CD14-positive monocyte (primary cell): Measurements from ENCODE around the gene ZDHHC19. TPM values are rescaled to one million over a fixed set of nuclear protein-coding genes. Genes with fewer than 3 reads are reported as not detected.
A peak's percentile ranks its signal among the peaks of the same experiment; 100 is the strongest.

Source experiments
- DNase-seq, 3 donors: peaks; one replicate each; pipeline ENCODE4 v3.0.0-alpha.2; 2011 to 2022
- H2AFZ ChIP-seq: 2 replicates; pipeline ENCODE4 v1.6.0; 2012; ENCODE audit warnings: mild to moderate bottlenecking, low read depth, low read length, inconsistent platforms; ENCODE audit not compliant: insufficient read depth, poor library complexity, severe bottlenecking
- H3K27ac ChIP-seq, 2 donors: 1 replicate in 1 of 2; 2 replicates in 1 of 2; pipeline ENCODE4 v1.5.1; 2012 to 2013; ENCODE audit warnings: low read length in 2 of 2, control low read depth in 1 of 2, inconsistent platforms in 1 of 2, low read depth in 1 of 2, mild to moderate bottlenecking in 1 of 2
- H3K27me3 ChIP-seq, 2 donors: one replicate each; pipeline versions ENCODE4 v1.6.0 to v1.6.1; 2011 to 2013; ENCODE audit warnings: low read length in 2 of 2; ENCODE audit not compliant: control insufficient read depth in 2 of 2, insufficient read depth in 2 of 2
- H3K36me3 ChIP-seq, 2 donors: replicated peaks in 1 of 2; 1 replicate in 1 of 2; 2 replicates in 1 of 2; pipeline versions ENCODE4 v1.5.1 to v1.6.1; 2012 to 2013; ENCODE audit warnings: low read length in 2 of 2, control low read depth in 1 of 2, inconsistent platforms in 1 of 2, mild to moderate bottlenecking in 1 of 2; ENCODE audit not compliant: insufficient read depth in 2 of 2, control insufficient read depth in 1 of 2
- H3K4me1 ChIP-seq, 2 donors: 1 replicate in 1 of 2; 2 replicates in 1 of 2; pipeline versions ENCODE4 v1.5.1 to v1.6.1; 2012 to 2013; ENCODE audit warnings: low read length in 2 of 2, control low read depth in 1 of 2, inconsistent platforms in 1 of 2, mild to moderate bottlenecking in 1 of 2, moderate library complexity in 1 of 2; ENCODE audit not compliant: insufficient read depth in 2 of 2, control insufficient read depth in 1 of 2
- H3K4me2 ChIP-seq: replicated peaks from 2 replicates; pipeline ENCODE3; 2012; ENCODE audit warnings: low read length, moderate library complexity, mild to moderate bottlenecking; ENCODE audit not compliant: poor library complexity, severe bottlenecking; ENCODE audit errors: extremely low read depth
- H3K4me3 ChIP-seq, 3 experiments: fragments of 200-600 bp in 1 of 3; sonication (generic) in 1 of 3; replicated peaks in 1 of 3; 1 replicate in 2 of 3; 2 replicates in 1 of 3; pipeline ENCODE4 v1.5.1; 2011 to 2013; ENCODE audit warnings: low read length in 3 of 3, mild to moderate bottlenecking in 3 of 3, control low read depth in 2 of 3, low read depth in 2 of 3, inconsistent platforms in 1 of 3, moderate library complexity in 1 of 3
- H3K79me2 ChIP-seq: 2 replicates; pipeline ENCODE4 v1.6.0; 2012; ENCODE audit warnings: mild to moderate bottlenecking, control low read depth, inconsistent platforms, low read length, moderate library complexity; ENCODE audit not compliant: insufficient read depth
- H3K9ac ChIP-seq: 2 replicates; pipeline ENCODE4 v1.6.0; 2017; ENCODE audit warnings: low read length, mild to moderate bottlenecking; ENCODE audit not compliant: insufficient read depth, poor library complexity, severe bottlenecking
- H3K9me3 ChIP-seq, 2 donors: replicated peaks in 1 of 2; 1 replicate in 1 of 2; 2 replicates in 1 of 2; pipeline versions ENCODE4 v1.5.1 to v1.6.1; 2012 to 2013; ENCODE audit warnings: low read length in 2 of 2, control low read depth in 1 of 2; ENCODE audit not compliant: control insufficient read depth in 1 of 2, insufficient read depth in 1 of 2
- H4K20me1 ChIP-seq: 2 replicates; pipeline ENCODE4 v1.6.0; 2012; ENCODE audit warnings: mild to moderate bottlenecking, low read length, control low read depth, moderate library complexity; ENCODE audit not compliant: insufficient read depth
- H3K27ac Mint-ChIP-seq, 7 donors: one replicate each; pipeline ENCODE4 v1.8.0; 2020; ENCODE audit warnings: mild to moderate bottlenecking in 7 of 7, mixed read lengths in 7 of 7, moderate library complexity in 6 of 7, inconsistent platforms in 2 of 7
- H3K27me3 Mint-ChIP-seq, 3 donors: one replicate each; pipeline ENCODE4 v1.8.0; 2021 to 2022; ENCODE audit warnings: low read depth in 3 of 3, mild to moderate bottlenecking in 3 of 3, mixed read lengths in 3 of 3, moderate library complexity in 3 of 3, inconsistent platforms in 1 of 3
- H3K36me3 Mint-ChIP-seq, 2 donors: one replicate each; pipeline ENCODE4 v1.8.0; 2020; ENCODE audit warnings: mixed read lengths in 2 of 2, inconsistent platforms in 1 of 2, mild to moderate bottlenecking in 1 of 2
- H3K4me1 Mint-ChIP-seq: one replicate; pipeline ENCODE4 v1.8.0; 2020; ENCODE audit warnings: mild to moderate bottlenecking, mixed read lengths
- H3K4me3 Mint-ChIP-seq, 2 donors: one replicate each; pipeline ENCODE4 v1.8.0; 2020; ENCODE audit warnings: mild to moderate bottlenecking in 2 of 2, mixed read lengths in 2 of 2, moderate library complexity in 1 of 2
- H3K9me3 Mint-ChIP-seq, 7 donors: one replicate each; pipeline ENCODE4 v1.8.0; 2020 to 2022; ENCODE audit warnings: mixed read lengths in 7 of 7, mild to moderate bottlenecking in 6 of 7, moderate library complexity in 6 of 7, inconsistent platforms in 2 of 7
- WGBS: methylation state at CpG from one replicate; pipeline ENCODE4 v1.1.5; 2013; ENCODE audit warnings: missing lambda C conversion rate; ENCODE audit not compliant: insufficient coverage; 5-methylcytosine and 5-hydroxymethylcytosine counted together
- intact Hi-C, 2 donors: fragments of 100-400 bp; cut with micrococcal nuclease; formaldehyde crosslinking; loops; one replicate each; pipeline versions ENCODE4 v1.15.0 to v1.15.1; 2023
- polyA plus RNA-seq, 3 donors: library from polyadenylated mRNA; depleted of rRNA in 1 of 3; unstranded in 2 of 3; stranded (reverse) in 1 of 3; fragments of 300-500 nt in 2 of 3; fragments of >200 nt in 1 of 3; fragmentation: Illumina TruSeq in 2 of 3; gene quantifications; 1 replicate in 2 of 3; 2 replicates in 1 of 3; pipeline ENCODE4 v1.2.3, GENCODE V29; 2012 to 2021
- TF ChIP-seq, protein P1 (sequence below): fragments of 200-600 bp; IDR thresholded peaks from one replicate; pipeline ENCODE4 v1.8.0; 2022; ENCODE audit warnings: antibody characterized with exemption, mild to moderate bottlenecking

ZDHHC19 gene
- polyA plus RNA-seq, 3 donors, result not detected

GRCh38 chr3:196177967-196178366 lies 33.2 kb downstream of the ZDHHC19 start:
- no peaks in the 10 kb centered on the region for H4K20me1 ChIP-seq
- WGBS, result no CpG with 5 or more reads among the region's 4 CpGs
- no peaks in the 10 kb centered on the region for H3K36me3 Mint-ChIP-seq
- H3K27ac Mint-ChIP-seq, result peak overlapping the region in 1 of 7 donors; percentile 73
- no peak overlapping the region for H2AFZ ChIP-seq
- peaks cover 40% of the 10 kb centered on the region for H3K4me1 Mint-ChIP-seq
- no peaks in the 10 kb centered on the region for H3K36me3 ChIP-seq
- no peaks in the 10 kb centered on the region for H3K79me2 ChIP-seq
- no peak overlapping the region for H3K4me3 Mint-ChIP-seq
- H3K27me3 Mint-ChIP-seq, result peaks cover 0 to 5% (median 3%) of the 10 kb centered on the region in 3 donors
- H3K4me1 ChIP-seq, result peaks cover 26 to 28% of the 10 kb centered on the region in 2 donors
- no peaks in the 10 kb centered on the region for H3K9me3 Mint-ChIP-seq
- no peak overlapping the region for H3K27ac ChIP-seq
- H3K9ac ChIP-seq, result no peak overlapping the region
- H3K27me3 ChIP-seq, result no peaks in the 10 kb centered on the region
- H3K4me2 ChIP-seq, result no peak overlapping the region
- H3K4me3 ChIP-seq, result no peak overlapping the region
- intact Hi-C loops, result loop anchor here in 1 of 2 donors (2.0 kb wide), 1 partner anchor 15 kb away; no protein-coding TSS in a partner anchor
- no peak for DNase-seq
- H3K9me3 ChIP-seq, result no peaks in the 10 kb centered on the region
- TF ChIP-seq, protein P1, sequence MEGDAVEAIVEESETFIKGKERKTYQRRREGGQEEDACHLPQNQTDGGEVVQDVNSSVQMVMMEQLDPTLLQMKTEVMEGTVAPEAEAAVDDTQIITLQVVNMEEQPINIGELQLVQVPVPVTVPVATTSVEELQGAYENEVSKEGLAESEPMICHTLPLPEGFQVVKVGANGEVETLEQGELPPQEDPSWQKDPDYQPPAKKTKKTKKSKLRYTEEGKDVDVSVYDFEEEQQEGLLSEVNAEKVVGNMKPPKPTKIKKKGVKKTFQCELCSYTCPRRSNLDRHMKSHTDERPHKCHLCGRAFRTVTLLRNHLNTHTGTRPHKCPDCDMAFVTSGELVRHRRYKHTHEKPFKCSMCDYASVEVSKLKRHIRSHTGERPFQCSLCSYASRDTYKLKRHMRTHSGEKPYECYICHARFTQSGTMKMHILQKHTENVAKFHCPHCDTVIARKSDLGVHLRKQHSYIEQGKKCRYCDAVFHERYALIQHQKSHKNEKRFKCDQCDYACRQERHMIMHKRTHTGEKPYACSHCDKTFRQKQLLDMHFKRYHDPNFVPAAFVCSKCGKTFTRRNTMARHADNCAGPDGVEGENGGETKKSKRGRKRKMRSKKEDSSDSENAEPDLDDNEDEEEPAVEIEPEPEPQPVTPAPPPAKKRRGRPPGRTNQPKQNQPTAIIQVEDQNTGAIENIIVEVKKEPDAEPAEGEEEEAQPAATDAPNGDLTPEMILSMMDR, result no peak

GRCh38 chr3:196177567-196177966 lies 33.6 kb downstream of the ZDHHC19 start:
- Histone ChIP-seq H3K27ac (no peak overlapping the region), H3K9me3 (no peaks in the 10 kb centered on the region), H3K79me2 (no peaks in the 10 kb centered on the region), H3K9ac (no peak overlapping the region), H3K4me2 (no peak overlapping the region), H2AFZ (no peak overlapping the region), H3K27me3 (no peaks in the 10 kb centered on the region), H4K20me1 (no peaks in the 10 kb centered on the region), H3K4me1 (peaks cover 26 to 28% of the 10 kb centered on the region in 2 donors), H3K36me3 (no peaks in the 10 kb centered on the region), H3K4me3 (no peak overlapping the region)
- H3K4me1 Mint-ChIP-seq, result peaks cover 40% of the 10 kb centered on the region
- peak overlapping the region in 3 of 7 donors; percentile 60 to 73 (median 66) for H3K27ac Mint-ChIP-seq
- no peaks in the 10 kb centered on the region for H3K9me3 Mint-ChIP-seq
- no peaks in the 10 kb centered on the region for H3K36me3 Mint-ChIP-seq
- intact Hi-C loops, result no loop called here
- no peak for DNase-seq
- H3K27me3 Mint-ChIP-seq, result peaks cover 0 to 5% (median 3%) of the 10 kb centered on the region in 3 donors
- no peak overlapping the region for H3K4me3 Mint-ChIP-seq
- WGBS, result 98% methylated on average over 11 of the region's 16 CpGs
- TF ChIP-seq, protein P1, result no peak
